HG03066 (cell line): ENCODE data around the gene DOCK2.
"Not testable (repeated sequence)": the region's sequence is repeated elsewhere in the genome, so short reads cannot be mapped to it uniquely, and the experiment has no call there.

ENCODE experiments used
- ATAC-seq: cut with Tn5 transposase; IDR thresholded peaks from one replicate; pipeline ENCODE4 v1.9.1; 2021; ENCODE audit warnings: low read depth; ENCODE audit not compliant: unreplicated experiment

Gene DOCK2

DNA sequence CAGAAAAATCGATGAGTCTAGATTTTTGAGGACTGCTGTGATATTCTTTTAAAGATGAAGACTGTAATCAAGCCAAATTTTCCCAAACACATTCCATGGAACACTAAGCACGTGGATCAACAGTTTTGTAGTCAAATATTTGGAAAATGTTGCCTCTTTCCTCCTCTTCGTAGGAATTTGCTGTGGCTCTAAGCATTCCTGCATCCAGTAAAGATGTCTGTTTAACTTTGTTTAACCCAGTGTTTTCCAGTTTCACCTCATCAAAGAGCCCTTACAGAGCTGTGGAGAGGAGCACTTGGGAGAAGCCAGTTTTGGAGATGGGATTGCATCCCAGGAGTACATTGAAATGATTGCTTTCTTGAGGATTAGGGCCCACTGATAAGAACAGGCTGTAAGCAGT lies 284.3 kb downstream of the DOCK2 start:
- ATAC-seq = no peak

DNA sequence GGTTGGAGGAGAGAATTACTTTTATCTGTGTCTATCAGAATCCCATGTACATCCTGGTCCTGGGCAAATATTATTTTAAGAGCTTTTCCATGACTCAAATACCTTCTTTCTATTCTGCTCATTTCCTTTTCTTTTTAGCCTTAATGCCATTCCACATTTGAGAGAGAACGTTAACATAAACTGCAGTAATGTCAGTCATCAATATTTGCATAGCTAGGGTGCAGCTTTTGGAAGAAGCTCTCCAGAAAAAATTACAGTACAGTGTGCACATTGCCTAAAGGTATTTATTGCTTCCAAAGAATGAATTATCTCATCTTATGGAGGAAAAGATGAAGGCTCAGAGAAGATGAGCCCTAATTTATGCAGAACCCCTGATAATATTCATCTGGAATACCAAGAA lies 284.9 kb downstream of the DOCK2 start:
- no peak for ATAC-seq

DNA sequence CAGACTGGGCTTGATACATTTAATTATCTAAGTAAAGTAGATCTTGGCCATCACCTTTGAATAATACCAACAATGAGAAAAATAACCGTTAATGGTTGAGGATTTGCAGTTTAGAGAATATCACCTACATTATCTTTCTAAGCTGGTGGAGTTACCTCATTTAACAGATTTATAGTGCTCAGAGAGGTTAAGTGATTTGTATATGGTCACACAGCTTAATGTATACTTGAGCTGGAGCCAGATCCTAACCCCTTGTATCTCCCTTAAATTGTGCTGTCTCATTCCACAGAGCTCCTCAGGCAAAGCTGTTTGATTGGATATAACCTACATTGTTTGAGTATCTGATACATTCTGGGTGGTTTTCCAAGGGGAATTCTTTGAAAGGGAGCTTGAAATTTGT lies 285.4 kb downstream of the DOCK2 start:
- ATAC-seq = no peak

DNA sequence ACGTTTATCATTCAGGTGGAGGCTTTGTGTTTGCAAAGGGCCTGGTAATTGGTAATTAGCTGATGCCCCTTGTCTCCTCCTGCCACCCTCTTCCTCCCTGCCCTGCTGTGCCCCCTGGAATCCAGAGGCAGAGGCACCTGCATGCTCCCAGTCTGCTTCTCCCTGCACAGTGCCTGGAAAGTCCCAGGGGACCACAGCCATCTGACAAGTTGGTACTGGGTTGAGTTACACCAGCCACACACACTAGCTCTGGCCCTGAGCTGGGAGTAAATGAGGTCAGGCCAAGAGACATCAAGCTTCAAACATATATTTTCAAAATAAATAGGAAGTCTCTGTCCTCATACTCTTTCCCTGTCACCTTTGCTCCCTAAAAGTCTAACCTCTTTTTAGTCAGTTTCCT lies 286.9 kb downstream of the DOCK2 start:
- no peak for ATAC-seq

DNA sequence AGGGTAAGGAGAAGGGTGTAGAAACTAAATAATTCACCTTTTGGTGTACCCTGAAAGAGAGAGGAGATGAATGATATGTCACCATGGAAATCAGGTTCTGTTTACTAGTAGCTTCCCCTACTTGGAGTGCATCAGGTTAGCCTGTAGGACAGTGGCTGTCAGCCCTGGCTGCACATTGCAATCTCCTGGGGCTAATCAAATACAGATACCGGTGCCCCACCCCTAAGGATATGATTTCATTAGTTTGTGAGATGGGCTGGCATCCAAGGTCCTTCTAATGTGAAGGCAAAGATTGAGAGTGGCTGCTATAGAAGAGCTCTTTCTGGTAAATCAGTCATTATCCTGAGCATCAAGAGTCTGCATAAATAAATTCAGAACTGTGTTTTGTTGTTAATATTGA lies 296.1 kb downstream of the DOCK2 start:
- ATAC-seq = no peak

DNA sequence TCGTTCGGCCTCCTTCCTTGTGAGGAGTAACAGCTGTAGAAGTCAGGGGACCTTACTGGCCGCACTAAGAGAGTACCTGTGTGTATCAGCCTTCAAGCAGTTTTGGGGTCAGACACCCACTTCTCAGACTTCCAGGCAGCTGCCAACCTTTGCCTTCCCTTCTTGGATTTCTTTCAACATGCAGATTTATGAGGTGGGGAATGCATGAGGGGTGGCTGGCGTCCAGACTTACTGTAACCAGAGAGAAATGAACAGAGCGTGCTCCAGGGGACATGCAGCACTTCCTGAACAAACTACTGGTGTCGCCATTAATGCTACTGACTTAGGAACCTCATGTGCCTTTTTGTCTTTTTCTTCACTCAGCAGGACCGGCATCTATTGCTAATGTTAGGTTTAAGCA lies 296.5 kb downstream of the DOCK2 start:
- ATAC-seq = no peak

DNA sequence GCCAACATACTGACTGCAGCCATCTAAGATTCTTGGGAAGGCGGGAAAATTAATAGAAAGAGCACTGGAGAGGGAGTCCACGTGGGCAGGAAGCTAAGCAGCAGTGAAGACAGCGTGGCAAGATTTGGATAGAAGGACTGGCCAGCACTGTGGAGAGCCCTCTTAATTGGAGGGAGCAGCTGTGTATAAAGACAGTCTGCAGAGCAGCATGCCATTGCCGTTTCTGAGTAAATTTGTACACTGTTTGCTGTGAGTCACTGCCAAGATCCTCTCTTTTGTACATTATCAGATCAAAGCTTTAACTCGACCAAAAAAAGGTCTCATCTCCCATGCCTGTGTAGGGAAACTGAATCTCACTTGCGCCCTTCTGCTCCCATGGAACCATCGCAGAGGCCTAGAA lies 297.9 kb downstream of the DOCK2 start:
- no peak for ATAC-seq

DNA sequence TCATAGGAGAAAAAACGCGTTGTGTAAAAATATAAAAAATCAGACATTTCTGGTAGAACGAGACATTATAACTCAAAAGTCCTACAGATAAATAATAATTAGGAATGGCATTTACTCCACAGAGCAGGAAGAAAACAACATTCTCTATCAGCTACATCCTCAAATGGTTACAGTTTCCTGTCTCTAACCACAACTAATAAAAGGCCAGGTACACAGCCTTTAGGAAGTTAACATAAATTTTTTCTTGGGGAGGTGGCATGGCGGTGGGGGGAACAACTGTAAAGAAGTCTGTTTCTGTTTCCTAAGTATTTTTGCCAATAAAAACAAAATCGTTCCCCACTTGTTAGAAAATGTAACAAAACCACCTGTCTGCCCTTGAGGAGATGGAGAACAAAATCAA lies 298.7 kb downstream of the DOCK2 start:
- ATAC-seq = no peak

DNA sequence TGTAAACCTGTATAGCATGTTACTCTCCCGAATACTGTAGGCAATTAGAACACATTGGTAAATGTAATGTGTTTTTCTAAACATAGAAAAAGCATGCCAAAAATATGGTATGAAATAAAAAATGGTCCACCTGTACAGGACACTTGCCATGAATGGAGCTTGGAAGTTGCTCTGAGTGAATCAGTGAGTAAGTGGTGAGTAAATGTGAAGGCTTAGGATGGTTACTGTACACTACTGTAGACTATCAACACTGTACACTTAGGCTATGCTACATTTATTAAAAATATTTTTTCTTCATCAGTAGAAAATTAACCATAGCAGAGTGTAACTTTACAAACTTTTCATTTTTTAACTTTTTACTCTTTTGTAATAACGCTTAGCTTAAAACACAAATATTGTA lies 301.4 kb downstream of the DOCK2 start:
- no peak for ATAC-seq

DNA sequence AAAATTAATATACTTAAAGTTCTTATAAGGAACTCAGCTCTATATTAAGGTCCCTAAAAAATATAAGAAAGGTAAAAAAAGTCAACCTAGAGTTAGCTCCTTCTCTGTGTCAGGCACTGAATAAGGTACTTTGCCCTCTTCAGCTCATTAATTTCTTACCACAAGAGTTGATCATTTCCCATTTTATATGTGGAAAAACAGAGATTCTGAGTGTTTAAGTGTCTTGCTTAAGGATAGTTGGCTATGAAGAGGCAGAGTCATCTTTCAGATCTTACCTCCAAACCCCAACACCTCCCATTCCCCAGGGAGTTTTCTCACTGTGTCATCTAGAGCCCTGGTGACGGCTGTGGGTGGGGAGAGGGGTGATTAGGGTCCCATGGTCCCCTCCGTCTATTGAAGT lies 302.7 kb downstream of the DOCK2 start:
- ATAC-seq = no peak

DNA sequence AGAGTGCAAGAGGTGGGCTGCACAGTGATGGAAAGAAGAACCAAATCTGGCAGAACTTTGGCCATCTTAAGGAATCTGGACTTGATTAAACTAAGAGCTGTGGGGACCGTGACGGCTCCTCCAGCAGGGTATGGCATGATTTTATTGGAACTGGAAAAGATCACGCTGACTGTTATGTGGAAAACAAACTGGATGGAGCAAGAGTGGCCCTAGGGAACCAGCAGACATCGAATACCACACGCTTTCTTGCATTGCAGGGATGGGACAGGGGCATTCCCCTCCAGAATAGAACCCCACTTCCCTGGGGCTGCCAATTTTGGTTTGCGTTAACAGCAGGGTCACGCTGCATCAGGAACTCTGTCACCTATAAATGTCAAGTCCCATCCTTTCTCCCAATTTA lies 304.5 kb downstream of the DOCK2 start:
- ATAC-seq = no peak

DNA sequence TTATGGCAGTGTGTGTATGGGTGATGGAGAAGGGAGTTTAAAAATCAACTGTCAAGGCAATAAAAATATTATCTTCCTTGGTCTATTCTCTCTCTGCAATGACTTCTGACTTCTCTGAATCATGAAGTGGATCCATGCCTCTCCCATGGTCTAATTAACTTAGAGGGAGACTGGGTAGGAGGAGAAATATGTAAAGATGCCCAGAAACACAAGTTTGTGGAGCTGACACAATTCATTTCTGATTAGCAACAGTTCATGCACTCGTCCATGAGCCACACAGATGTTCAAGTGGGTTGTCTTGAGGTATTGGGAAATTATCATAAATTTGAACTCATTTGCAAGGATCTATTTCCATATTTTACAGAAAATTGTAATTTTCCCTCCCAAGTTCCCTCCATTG lies 305.1 kb downstream of the DOCK2 start:
- no peak for ATAC-seq

DNA sequence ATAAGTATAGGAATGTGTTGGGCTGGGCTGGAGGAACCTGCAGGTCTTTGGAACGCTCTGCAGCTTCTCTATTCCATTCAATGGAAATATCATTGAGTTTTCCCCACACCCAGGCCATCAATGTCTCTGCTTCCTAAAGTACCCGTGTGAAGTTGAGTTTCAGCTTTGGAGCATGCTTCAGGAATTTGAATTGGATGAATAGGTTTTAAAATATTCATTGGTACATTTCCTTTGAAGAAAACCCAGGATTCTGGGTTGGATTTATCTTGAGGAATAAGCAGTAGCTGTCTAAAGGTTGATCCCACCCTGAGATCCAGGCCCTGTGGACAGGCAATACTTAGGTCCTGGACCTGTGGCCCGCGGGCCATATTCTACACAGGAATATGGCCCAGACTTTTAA lies 306.0 kb downstream of the DOCK2 start:
- no peak for ATAC-seq

DNA sequence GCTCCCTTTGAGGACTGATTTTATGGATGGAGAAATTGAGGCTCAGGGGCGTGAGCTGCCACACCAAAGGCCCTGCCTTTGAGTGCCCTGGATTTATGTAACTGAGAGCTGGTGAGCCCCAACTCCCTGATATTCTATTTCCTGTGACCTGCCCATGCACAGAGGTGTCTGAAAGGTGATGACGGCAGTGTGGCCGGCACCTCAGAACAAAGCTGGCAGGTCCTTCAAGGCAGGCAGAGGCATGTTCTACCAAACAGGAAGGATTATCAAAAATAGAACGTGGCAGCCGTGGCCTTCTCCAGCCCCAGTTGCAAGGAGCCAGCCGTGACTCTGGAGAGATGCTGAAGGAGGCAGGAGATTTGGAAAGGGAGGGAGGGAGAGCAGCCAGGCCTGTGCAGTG lies 307.0 kb downstream of the DOCK2 start:
- ATAC-seq = no peak

DNA sequence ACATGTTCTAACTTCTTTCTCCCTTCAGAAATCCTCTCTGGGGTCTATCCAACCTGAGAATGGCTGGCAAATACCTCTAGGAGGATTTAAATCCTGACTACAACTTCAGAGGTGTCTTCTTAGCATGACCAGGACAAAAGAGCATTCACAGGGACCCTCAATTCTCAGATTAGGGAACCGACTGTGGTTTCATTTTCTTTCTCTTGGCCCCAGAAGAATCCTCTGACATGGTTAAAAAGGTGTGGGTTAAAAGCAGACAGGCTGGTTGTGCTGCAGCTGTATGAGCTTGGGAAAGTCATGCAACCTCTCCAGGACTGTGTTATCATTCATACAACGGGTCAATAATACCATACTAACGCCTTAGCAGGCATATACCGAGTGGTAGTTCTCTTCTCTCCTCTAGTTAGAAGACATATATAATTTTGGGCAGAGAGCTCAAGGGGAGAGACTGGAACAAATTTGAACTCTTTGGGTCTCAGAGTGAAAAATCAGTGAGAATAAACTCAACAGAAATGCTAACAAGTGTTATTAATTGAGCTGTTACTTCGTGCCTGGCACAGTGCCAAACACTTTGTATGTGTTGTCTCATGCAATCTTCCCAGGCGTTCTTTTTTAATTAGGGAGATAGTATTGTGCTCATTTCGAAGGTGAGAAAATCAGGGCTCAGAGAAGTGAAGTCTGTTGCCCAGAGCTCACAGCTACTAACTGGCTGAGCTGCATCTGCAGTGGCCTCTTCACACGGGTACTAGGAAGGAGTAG lies 308.0 kb downstream of the DOCK2 start:
- ATAC-seq = no peak

DNA sequence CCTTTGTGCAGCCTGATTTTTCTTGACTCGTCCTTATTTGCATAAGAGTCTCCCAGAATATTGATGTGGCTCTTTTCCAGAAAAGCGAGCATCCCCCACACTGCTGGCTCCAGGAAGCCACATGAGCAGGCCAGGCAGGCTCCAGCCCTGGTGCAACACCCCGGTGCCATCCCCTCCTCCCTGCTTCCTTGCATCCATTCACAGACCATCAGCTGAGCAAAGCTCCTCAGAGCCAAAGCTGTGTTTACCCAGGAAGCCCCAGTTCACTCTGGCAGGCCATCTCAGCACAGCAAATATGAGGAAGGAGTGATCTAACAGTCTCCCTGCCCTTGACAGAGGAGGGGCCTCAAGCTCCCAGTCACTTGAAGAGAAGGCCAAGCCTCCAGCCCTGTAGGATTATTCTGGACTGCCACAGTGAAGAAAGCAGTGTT lies 308.8 kb downstream of the DOCK2 start:
- no peak for ATAC-seq

DNA sequence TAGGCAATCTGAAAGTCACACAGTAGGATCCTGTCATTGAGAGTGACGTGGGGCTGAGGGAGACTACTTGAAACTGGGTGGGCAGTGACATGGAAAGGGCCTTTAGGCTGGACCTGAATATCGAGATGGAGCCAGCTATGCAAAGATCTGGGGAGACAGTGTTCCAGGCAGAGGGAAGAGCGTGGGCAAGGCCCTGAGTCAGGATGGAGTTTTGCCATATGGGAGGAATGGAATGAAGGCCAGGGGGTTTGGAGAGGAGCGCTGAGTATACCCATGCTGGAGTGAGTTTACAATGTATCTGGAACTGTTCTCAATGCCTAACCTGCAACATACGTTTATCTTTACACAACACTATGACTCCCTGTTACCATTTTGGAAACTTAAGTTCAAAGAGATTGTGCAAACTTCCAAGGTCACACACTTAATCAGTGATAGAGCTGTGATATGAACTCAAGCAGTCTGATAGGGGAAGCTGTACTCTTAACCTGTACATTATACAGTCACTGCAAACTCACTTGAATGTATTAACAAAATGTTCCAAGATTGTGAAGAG lies 309.7 kb downstream of the DOCK2 start:
- ATAC-seq = no peak

DNA sequence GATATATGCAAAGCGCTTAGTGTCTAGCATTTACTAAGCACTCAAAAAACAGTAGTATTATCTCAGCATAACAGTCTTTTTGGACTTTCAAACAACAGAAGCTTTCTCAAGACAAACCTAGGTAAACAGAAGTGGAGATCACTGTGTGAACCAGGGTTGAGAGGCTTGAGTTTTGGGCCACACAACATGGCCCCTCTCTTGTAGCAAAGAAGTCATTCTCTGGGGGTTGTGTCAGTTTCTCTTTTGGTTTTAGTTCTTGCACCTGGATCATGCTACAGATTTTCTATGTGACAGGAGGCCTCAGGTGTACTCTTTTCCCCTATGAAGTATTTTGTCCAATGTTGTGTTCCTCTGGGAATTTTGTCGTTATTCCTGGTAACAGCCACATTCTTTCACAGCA lies 313.3 kb downstream of the DOCK2 start:
- no peak for ATAC-seq

DNA sequence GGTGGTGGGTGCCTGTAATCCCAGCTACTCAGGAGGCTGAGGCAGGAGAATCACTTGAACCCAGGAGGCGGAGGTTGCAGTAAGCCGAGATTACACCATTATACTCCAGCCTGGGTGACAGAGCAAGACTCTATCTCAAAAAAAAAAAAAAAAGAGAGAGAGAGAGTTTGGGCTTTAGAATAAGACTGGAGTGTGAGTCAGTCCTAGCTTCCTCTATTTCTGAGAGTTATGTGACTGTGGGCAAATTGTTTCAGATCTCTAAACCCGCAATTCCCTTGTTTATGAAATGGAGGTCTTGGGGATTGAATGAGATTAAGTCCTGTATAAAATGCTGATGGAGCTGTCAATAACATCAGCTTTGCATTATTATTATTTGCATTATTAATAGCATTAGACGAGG lies 316.1 kb downstream of the DOCK2 start:
- not testable (repeated sequence) for ATAC-seq

DNA sequence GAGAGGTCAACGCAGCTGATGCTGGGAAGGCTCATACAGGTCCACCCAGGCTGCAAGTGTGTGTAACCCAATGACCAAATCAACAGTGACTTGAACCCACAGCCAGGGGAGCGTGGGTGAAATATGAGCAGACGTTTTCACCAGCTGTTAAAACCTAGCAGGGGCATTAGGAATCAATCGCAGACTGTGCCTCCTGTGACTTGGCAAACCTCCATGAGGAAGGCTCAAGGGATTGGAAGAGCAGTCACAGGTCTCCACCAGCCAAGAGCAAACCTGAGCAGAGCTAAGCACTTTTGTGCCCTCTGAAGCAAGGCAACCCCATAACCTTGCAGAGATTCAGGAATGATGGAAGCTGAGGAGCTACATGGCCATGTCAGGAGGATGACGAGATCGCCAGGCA lies 317.7 kb downstream of the DOCK2 start:
- no peak for ATAC-seq

DNA sequence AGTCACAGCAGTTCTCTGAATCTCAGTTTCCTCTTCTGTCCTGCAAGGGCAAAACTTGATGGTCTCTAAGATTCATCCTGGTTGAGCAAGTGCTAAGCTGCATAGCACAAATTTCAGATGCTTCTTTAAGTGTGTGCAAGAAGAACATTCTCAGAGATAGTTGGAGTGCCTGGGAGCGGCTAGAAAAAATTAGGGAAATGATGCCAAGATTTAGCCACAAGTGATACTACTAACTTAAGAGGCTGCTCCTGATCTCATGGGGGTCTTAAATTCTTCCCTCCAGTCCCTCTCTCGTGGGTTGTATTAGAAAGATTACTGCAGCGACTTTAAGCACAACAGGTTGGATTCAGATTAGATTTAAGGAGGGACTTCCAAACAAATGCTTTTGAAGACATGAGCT lies 319.1 kb downstream of the DOCK2 start:
- no peak for ATAC-seq

DNA sequence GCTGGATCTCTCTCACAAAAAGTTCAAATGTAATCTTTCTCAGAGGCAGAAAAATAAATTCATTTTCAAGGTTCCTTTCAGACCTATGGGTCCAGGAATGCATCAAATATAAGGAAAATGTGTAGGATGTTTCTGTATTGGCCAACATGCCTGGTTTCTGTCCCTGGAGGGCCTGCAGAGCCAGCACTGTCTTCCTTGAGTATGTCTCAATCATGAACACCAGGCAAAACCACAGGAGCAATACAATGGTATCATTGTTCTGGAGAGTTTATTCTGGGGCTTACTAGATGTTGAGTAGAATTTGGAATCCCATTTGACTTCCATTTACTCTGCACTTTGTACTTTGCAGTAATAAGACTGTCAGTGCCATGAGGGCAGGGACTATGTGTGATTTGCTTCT lies 319.7 kb downstream of the DOCK2 start:
- no peak for ATAC-seq

DNA sequence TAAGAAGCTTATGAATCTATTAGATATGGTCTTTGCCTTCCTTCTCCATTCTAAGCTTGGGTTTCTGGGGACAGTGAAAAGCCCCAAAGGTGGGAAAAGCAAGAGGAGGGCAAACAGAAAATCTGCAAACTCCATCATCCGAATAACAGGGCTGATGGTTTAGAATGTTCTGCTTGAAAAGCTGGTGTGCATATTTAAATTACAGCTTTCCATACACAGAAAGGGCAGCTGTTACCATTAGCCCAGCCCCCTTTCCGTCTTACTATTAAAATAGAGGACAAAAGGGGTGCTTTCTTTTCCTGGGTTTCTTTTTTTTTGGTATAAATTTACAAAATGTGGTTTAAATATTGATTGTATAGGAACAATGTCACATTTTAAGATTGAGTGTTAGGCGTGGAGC lies 321.2 kb downstream of the DOCK2 start:
- no peak for ATAC-seq
